Measurements from ENCODE around the gene RUNX2. TPM values are rescaled to one million over a fixed set of nuclear protein-coding genes. Genes with fewer than 3 reads are reported as not detected.

The RUNX2 gene
- total RNA-seq, 1 experiment from 2014 or later, result 7.0 TPM

- DNase-seq (ENCODE audit: low read depth, low spot score) (no peak), ATAC-seq (no peak)
- Histone ChIP-seq H3K36me3 (ENCODE audit: control insufficient read depth, insufficient read depth, low read length) (no peaks in the 10 kb centered on the region), H3K27ac (ENCODE audit: low read length) (no peak overlapping the region), H3K4me3 (ENCODE audit: low read depth in 2 of 2, low read length in 2 of 2) (no peak overlapping the region), H3K27me3 (ENCODE audit: control insufficient read depth, insufficient read depth, low read length) (no peaks in the 10 kb centered on the region), H3K4me1 (ENCODE audit: control insufficient read depth, insufficient read depth, low read length) (no peaks in the 10 kb centered on the region), H3K9me3 (ENCODE audit: control insufficient read depth, insufficient read depth, low read depth, low read length) (no peaks in the 10 kb centered on the region)
- in situ Hi-C loops (cut with HindIII; ENCODE audit: low pct_unique_long_range_greater_than_20kb, low sequenced_read_pairs), result no loop called here
- no TSS peak for BruUV-seq (replicated peaks)
- intact Hi-C loops (cut with micrococcal nuclease; ENCODE audit: unreplicated experiment), result no loop called here
- ChIA-PET POLR2A (no interaction called here), CTCF (no interaction called here)
- no peak for TF ChIP-seq REST (IDR thresholded peaks at IDR 0.05; ENCODE audit: insufficient read depth in 1 of 2, low read depth in 2 of 2, low read length in 1 of 2)
- TF ChIP-seq POLR2AphosphoS5 (IDR thresholded peaks at IDR 0.05; ENCODE audit: low read depth, low read length), result no peak
- TF ChIP-seq SIN3A (IDR thresholded peaks at IDR 0.05; ENCODE audit: borderline replicate concordance, insufficient read depth, low read depth, low read length), result no peak
- no peak for TF ChIP-seq CTCF (IDR thresholded peaks at IDR 0.05)
- TF ChIP-seq TCF7L2 (IDR thresholded peaks at IDR 0.05; ENCODE audit: low read depth, low read length), result no peak
Observed at GRCh38 chr6:45687570-45687969, 359.4 kb downstream of the RUNX2 start.

- CTCF ChIA-PET, result interaction anchor here (0.6 kb wide), 1 partner anchor 339 kb away, joined by 7 read pairs; no protein-coding TSS in a partner anchor
- Histone ChIP-seq H3K36me3 (ENCODE audit: control insufficient read depth, insufficient read depth, low read length) (no peaks in the 10 kb centered on the region), H3K27ac (ENCODE audit: low read length) (no peak overlapping the region), H3K27me3 (ENCODE audit: control insufficient read depth, insufficient read depth, low read length) (no peaks in the 10 kb centered on the region), H3K9me3 (ENCODE audit: control insufficient read depth, insufficient read depth, low read depth, low read length) (no peaks in the 10 kb centered on the region), H3K4me3 (ENCODE audit: low read depth in 2 of 2, low read length in 2 of 2) (no peak overlapping the region), H3K4me1 (ENCODE audit: control insufficient read depth, insufficient read depth, low read length) (no peaks in the 10 kb centered on the region)
- no peak for TF ChIP-seq REST (IDR thresholded peaks at IDR 0.05; ENCODE audit: insufficient read depth in 1 of 2, low read depth in 2 of 2, low read length in 1 of 2)
- no peak for TF ChIP-seq CTCF (IDR thresholded peaks at IDR 0.05)
- no peak for TF ChIP-seq POLR2AphosphoS5 (IDR thresholded peaks at IDR 0.05; ENCODE audit: low read depth, low read length)
- no peak for TF ChIP-seq TCF7L2 (IDR thresholded peaks at IDR 0.05; ENCODE audit: low read depth, low read length)
- no peak for TF ChIP-seq SIN3A (IDR thresholded peaks at IDR 0.05; ENCODE audit: borderline replicate concordance, insufficient read depth, low read depth, low read length)
- in situ Hi-C loops (cut with HindIII; ENCODE audit: low pct_unique_long_range_greater_than_20kb, low sequenced_read_pairs) (no loop called here), intact Hi-C loops (cut with micrococcal nuclease; ENCODE audit: unreplicated experiment) (no loop called here)
- no TSS peak for BruUV-seq (replicated peaks)
- POLR2A ChIA-PET, result no interaction called here
- DNase-seq (ENCODE audit: low read depth, low spot score) (no peak), ATAC-seq (no peak)
Observed at GRCh38 chr6:45688180-45688579, 360.1 kb downstream of the RUNX2 start.
